Endometrial microvascular endothelial cells (primary cell): ENCODE results near the gene B3GALT4. TPM values are rescaled to one million over a fixed set of nuclear protein-coding genes. Genes with fewer than 3 reads are reported as not detected.
"Not testable (repeated sequence)": the region's sequence is repeated elsewhere in the genome, so short reads cannot be mapped to it uniquely, and the experiment has no call there.

Experiments used
- in situ Hi-C: cut with HindIII; loops from 2 replicates; pipeline ENCODE4 v1.10.0; 2017; ENCODE audit warnings: low sequenced_read_pairs, low pct_unique_long_range_greater_than_20kb; ENCODE audit errors: inconsistent ontology term
- total RNA-seq: library from RNA; depleted of rRNA; stranded (reverse); fragments of >200 nt; gene quantifications from one replicate; pipeline ENCODE4 v1.2.3, GENCODE V29; 2015; ENCODE audit errors: inconsistent ontology term

Gene B3GALT4
- total RNA-seq, result 4.0 TPM

DNA sequence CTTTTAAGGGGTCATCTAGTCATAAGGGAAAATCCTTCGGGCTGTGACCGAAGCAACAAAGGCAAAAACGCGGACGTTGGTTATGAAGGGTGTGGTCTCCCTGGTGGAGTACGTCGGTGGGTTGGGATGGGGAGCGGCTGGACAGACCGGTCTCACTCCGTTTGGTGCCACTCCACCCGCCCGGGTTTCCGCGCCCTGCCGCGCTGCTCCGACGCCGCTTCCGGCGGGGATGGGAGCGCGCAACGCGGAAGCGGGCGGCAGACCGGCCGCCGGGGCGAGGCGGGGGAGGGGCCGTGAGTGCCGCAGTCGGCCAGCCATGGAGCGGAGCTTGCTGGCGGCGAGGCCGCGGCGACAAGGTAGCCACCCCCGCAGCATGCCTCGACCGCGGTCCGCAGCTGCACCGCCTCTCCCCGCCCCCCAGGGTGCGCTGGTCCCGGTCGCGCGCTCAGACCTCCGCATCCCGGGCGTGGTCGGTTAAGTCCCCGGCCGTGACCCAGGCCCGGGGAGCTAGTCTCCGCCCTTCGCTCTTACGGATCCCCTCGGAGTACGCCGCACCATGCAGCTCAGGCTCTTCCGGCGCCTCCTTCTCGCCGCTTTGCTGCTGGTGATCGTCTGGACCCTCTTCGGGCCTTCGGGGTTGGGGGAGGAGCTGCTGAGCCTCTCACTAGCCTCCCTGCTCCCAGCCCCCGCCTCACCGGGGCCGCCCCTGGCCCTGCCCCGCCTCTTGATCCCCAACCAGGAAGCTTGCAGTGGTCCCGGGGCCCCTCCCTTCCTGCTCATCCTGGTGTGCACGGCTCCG, at the start of gene B3GALT4:
B3GALT4 (plus strand) TSS at position 260 of the 799 bp plus-strand sequence; CDS start at position 557, 297 bp downstream.
- in situ Hi-C loops, result no loop called here

GRCh38 chr6:33235221-33235634, 41.7 kb upstream of the B3GALT4 start:
- in situ Hi-C loops, result no loop called here

DNA sequence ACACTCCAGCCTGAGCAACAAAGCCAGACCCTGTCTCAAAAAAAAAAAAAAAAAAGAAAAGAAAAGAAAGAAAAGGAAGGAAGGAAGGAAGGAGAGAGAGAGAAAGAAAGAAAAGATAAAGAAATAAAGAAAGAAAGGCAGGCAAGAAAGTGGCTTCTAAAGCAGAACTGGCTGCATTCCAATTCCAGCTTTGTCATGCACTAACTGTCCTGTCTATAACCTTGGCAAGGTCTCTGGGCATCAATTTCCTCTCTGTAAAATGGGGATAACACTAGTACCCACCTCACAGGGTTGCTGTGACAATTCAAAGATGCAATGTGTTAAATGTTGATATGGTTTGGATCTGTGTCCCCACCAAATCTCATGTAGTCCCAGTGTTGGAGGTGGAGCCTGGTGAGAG, 40.6 kb upstream of the B3GALT4 start:
- in situ Hi-C loops, result no loop called here

DNA sequence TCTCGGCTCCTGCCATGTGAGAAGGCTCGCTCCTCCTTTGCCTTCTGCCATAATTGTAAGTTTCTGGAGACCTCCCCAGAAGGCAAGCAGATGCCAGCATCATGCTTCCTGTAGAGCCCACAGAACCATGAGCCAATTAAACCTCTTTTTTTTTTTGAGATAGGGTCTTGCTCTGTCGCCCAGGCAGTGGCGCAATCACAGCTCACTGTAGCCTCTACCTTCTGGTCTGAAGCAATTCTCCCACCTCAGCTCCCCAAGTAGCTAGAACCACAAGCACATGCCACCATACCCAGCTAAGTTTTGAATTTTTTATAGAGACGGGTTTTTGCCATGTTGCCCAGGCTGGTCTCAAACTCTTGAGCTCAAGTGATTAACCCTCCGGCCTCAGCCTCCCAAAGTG, 40.1 kb upstream of the B3GALT4 start:
- in situ Hi-C loops, result no loop called here

GRCh38 chr6:33237741-33238140, 39.2 kb upstream of the B3GALT4 start:
- in situ Hi-C loops, result no loop called here

DNA sequence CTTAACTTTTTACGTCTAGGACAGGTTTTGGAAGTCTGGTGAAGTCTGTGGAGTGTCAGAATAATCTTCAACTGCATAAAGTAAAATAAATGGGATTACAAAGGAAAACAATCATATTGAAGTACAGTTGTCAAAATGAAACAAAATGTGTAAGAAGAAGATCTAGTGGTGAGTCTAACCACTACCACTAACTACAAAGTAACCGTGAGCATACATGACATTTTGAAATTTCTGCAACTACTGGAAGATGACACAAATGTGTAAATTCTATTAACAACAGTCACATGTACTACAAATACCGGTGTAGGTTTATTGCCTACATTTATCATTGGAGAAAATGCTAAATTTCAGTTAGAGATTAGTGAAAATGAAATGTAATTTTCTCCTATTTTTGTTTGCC, 35.0 kb upstream of the B3GALT4 start:
- in situ Hi-C loops, result no loop called here

DNA sequence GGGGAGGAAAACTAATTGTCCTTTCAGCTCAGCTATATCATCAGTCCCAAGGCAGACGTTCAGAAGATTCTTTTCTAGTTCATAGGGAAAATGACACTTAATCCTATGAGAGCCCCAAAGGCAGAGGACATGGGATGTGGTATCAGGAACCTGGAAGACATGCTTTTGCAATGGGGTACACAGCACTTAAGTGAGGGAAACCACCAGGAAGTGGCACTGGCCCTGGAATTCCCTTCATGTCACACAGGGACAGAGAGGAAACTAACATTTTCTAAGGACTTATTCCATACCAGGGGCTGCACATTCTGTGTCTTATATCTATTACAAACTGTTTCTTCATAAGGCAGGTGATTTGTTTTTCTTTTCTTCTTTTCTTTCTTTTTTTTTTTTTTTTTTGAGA, 33.4 kb upstream of the B3GALT4 start:
- in situ Hi-C loops, result no loop called here

- in situ Hi-C loops, result no loop called here
Observed at GRCh38 chr6:33247977-33248642, 28.8 kb upstream of the B3GALT4 start.

DNA sequence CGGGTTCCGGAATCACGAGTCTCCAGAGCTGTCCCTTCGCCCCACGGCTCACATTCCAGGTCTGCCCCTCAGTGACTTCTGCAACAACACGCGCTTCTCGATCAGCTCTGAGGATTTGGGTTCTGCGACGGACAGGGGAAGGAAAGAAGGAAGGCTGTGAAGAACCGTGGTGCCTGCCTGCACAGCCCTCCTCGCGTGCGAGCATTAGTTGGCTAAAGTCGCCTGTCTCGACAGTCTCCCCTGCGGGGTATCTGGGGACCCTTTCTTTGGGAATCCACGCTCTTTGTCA, 28.3 kb upstream of the B3GALT4 start:
- in situ Hi-C loops, result no loop called here

- in situ Hi-C loops, result no loop called here
Observed at GRCh38 chr6:33248932-33249731, 27.8 kb upstream of the B3GALT4 start.

- in situ Hi-C loops, result no loop called here
Observed at GRCh38 chr6:33249732-33250630, 26.9 kb upstream of the B3GALT4 start.

DNA sequence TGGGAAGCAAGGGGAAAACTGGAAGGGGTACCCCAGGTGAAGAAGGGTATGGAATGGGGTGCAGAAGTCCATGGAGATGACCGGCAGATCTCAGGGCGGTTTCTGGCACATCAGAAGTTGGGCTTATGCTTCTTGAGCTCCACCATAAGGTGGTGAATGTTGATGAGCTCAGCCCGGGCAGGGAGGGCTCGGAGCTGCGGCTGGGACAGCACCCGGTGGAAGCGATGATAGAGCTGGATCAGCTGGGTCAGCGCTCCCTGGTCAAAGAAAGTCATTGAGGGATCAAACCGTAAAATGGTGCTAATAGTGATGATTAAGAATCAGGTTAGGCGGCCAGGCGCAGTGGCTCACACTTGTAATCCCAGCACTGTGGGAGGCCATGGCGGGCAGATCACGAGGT, 26.2 kb upstream of the B3GALT4 start:
- in situ Hi-C loops, result no loop called here

- in situ Hi-C loops, result no loop called here
Observed at GRCh38 chr6:33251395-33252012, 25.4 kb upstream of the B3GALT4 start.

DNA sequence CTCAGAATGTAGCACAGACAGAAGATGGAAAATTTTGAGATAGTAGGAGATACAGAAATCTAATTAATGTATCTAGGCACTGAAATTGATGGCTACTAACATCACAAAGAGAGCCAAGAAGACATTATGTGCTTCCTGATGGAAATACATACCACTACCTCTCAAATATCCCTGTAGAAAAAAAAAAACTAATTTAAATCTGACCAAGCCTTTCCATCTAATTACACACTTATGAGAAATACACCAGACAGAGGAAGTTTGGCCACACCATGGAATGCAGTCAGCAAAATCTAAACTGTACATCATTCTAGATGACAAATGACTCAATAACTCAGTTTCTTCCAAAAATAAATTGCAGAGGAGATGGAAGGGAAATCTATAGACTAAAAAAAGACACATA, 24.2 kb upstream of the B3GALT4 start:
- in situ Hi-C loops, result no loop called here

GRCh38 chr6:33254591-33254990, 22.3 kb upstream of the B3GALT4 start:
- in situ Hi-C loops, result no loop called here

DNA sequence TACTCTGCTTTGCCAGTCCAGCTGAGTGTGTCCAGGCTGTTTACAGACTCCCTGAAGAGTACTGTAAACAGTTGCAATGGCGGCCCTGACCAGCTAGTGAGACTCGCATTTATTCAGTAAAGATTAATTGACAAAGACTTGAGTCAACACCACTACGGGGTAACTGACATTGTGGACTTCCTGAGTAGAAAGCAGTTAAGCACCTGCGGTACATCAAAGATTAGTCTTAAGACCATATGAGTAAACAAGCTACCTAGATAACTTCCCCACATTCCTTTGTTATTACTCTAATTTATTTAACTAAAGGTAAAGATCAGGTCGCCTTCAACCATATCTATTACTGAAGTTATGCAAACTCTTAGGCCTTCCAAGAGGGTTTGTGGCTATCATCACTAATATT, 17.9 kb upstream of the B3GALT4 start:
- in situ Hi-C loops, result no loop called here

- in situ Hi-C loops, result not testable (repeated sequence)
Observed at GRCh38 chr6:33262490-33262889, 14.4 kb upstream of the B3GALT4 start.

DNA sequence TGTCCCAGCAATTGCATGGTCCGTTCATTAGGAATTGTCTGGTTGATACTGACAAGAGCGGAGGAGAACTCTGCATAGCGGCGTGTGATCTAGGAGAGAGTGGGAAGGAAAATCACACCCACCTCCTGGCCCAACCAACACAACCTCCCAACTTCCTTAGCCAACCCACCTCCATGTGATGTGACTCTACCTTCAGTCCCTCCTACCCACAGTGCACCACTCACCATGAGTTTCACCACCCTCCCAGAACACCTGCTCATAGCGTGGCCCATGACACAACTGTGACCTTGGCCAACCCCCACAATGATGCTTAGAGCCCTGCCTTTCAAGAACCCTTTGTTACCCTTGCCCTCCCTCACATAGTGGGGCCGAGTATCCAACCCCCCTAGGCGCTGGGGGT, 12.9 kb upstream of the B3GALT4 start:
- in situ Hi-C loops, result no loop called here

GRCh38 chr6:33271117-33271467, 5.8 kb upstream of the B3GALT4 start:
- in situ Hi-C loops, result no loop called here
